ENCODE measurements around the gene LGSN.

DNA sequence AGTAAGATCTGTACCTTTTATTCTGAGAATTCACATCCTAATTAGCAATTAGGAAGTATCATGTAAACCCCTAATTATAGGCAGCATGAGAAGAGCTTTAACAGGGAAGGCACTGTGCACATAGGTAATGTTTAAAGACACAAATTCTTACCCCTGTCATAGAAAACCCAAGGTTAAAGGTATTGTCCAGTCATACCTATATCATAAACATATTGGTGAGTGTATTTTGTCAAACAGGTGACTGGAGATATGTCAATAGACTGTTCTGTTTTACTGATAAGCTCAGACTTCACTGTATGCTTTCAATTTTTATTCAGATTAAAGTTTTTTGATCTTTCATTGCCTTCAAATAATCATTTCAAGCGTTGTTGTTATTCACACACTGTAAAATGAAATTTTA is 43.8 kb downstream of the LGSN start:
- TF ChIP-seq EZH2 (IDR thresholded peaks at IDR 0.05): no peak
- no peak for TF ChIP-seq POLR2AphosphoS5 (IDR thresholded peaks at IDR 0.05; ENCODE audit: borderline replicate concordance, low read depth, low read length)
- no peak for TF ChIP-seq FOXP2 (optimal IDR thresholded peaks at IDR 0.05; ENCODE audit: control extremely low read depth, extremely low read length, insufficient read depth)

Data from SK-N-MC (cell line).